Subcutaneous adipose tissue (tissue), 4 donors: Measurements from ENCODE around the gene MTHFR. TPM values are rescaled to one million over a fixed set of nuclear protein-coding genes. Genes with fewer than 3 reads are reported as not detected.

ENCODE experiments used
- CTCF ChIP-seq: fragments of 450-650 bp; IDR thresholded peaks from one replicate; pipeline ENCODE4 v1.5.1; 2016; ENCODE audit warnings: low read depth, mild to moderate bottlenecking, control low read depth, antibody characterized with exemption, moderate library complexity
- total RNA-seq, 4 donors: library from RNA; depleted of rRNA; stranded (reverse); fragments of >200 nt; gene quantifications; one replicate each; pipeline ENCODE4 v1.1.0, GENCODE V29; 2016

Gene MTHFR
- total RNA-seq, 4 donors from 2014 or later = 13.4 to 38.8 (median 27.7) TPM

GRCh38 chr1:11746092-11746491, 59.7 kb downstream of the MTHFR start:
- no peak for TF ChIP-seq CTCF

GRCh38 chr1:11744287-11744686, 61.5 kb downstream of the MTHFR start:
- TF ChIP-seq CTCF = no peak

- TF ChIP-seq CTCF = no peak
These were observed 63.7 kb downstream of the MTHFR start for GRCh38 chr1:11741919-11742558.

- no peak for TF ChIP-seq CTCF
These were observed 64.3 kb downstream of the MTHFR start for GRCh38 chr1:11741482-11741881.

- no peak for TF ChIP-seq CTCF
These were observed 65.2 kb downstream of the MTHFR start for GRCh38 chr1:11740258-11741192.

GRCh38 chr1:11738783-11739182, 67.0 kb downstream of the MTHFR start:
- TF ChIP-seq CTCF = no peak

- no peak for TF ChIP-seq CTCF
These were observed 67.7 kb downstream of the MTHFR start for GRCh38 chr1:11738096-11738495.
